Thyroid gland (tissue), 4 donors: ENCODE measurements around the gene TCF3.

ENCODE experiments used
- POLR2A ChIP-seq, 2 donors: fragments of 450-650 bp; IDR thresholded peaks; one replicate each; pipeline ENCODE4 v1.6.1; 2017; ENCODE audit warnings: antibody characterized with exemption in 2 of 2, mild to moderate bottlenecking in 2 of 2, moderate library complexity in 1 of 2
- TF ChIP-seq, protein P1 (sequence below), 6 experiments: fragments of 200-600 bp in 3 of 6; fragments of 450-650 bp in 3 of 6; sonication (generic) in 3 of 6; IDR thresholded peaks; one replicate each; pipeline ENCODE4 v1.5.1; 2016 to 2019; ENCODE audit warnings: antibody characterized with exemption in 6 of 6, mild to moderate bottlenecking in 2 of 6, inconsistent platforms in 1 of 6, moderate library complexity in 1 of 6

DNA sequence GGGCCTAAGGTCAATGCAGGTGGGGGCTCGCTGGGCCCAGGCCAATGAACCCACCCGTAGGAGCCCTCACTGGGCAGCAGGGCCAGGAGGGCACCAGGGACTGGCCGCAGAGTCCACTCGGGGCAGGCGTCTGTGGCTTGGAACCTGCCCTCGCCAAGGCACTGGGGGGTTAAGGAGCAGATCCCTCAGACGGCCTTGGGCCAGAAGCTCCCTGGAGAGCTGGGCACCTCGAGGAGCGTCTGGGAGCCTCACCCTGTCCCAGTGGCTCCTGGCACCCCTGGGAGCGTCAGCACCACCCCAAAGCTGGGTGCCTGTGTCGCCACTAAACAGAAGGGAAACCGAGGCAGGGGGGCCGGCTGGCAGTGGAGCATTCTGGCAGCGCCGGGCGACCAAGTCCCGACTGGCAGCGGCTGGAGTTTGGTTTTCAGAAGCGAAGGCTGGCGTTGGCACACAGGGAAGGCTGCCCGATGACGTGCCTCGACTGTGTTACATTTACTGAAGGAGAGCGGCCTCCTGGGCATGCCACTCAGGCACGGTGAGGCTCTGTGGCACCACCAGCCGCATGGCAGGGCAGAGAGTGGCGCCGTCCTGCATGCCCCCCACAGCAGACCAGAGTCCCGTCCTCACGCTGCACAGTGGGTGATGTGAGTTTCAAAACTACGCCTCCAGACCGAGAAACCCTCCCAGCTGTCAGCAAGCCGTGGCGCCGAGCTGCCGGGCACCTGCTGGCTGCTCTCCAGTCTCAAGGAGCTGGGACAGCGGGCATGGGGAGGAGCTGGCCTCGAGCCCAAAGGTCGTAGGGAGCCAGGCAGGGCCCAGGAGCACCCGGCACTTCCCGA, 75.1 kb downstream of the TCF3 start:
- TF ChIP-seq, protein P1, sequence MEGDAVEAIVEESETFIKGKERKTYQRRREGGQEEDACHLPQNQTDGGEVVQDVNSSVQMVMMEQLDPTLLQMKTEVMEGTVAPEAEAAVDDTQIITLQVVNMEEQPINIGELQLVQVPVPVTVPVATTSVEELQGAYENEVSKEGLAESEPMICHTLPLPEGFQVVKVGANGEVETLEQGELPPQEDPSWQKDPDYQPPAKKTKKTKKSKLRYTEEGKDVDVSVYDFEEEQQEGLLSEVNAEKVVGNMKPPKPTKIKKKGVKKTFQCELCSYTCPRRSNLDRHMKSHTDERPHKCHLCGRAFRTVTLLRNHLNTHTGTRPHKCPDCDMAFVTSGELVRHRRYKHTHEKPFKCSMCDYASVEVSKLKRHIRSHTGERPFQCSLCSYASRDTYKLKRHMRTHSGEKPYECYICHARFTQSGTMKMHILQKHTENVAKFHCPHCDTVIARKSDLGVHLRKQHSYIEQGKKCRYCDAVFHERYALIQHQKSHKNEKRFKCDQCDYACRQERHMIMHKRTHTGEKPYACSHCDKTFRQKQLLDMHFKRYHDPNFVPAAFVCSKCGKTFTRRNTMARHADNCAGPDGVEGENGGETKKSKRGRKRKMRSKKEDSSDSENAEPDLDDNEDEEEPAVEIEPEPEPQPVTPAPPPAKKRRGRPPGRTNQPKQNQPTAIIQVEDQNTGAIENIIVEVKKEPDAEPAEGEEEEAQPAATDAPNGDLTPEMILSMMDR (IDR thresholded peaks at IDR 0.05): no peak
- TF ChIP-seq POLR2A (IDR thresholded peaks at IDR 0.05): no peak
